Activated naive CD4-positive, alpha-beta T cell treated with Interleukin-2 at 50 U/mL for 16 hours (primary cell): ENCODE data around the gene STX7.

ENCODE experiments used
- DNase-seq: peaks from one replicate; pipeline ENCODE4 v3.0.0-alpha.2; 2020

STX7 gene

GRCh38 chr6:132476688-132477087, 36.2 kb downstream of the STX7 start:
- DNase-seq = no peak

DNA sequence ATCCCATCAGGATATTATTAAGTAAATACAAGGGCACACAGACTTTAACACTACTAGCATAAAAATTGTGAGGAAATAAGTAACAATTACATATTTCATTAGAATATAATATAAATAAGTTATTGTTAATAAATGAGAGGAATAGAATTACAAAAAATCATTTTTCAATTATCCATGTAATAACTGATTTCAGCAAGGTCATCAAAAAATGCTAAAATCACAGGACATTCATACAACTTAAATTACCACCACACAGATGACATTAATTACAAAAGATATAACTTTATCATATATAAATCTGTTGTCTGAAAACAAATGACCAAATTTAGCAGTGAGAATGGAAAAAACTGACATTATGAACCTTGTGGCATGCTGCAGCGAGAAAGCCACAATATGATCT, 37.0 kb downstream of the STX7 start:
- no peak for DNase-seq

GRCh38 chr6:132471787-132472186, 41.1 kb downstream of the STX7 start:
- DNase-seq = no peak

- DNase-seq = no peak
Measured at GRCh38 chr6:132466952-132467351, 46.0 kb downstream of the STX7 start.

GRCh38 chr6:132465530-132466485, 47.1 kb downstream of the STX7 start:
- no peak for DNase-seq

- DNase-seq = no peak
Measured at GRCh38 chr6:132464538-132465256, 48.2 kb downstream of the STX7 start.

DNA sequence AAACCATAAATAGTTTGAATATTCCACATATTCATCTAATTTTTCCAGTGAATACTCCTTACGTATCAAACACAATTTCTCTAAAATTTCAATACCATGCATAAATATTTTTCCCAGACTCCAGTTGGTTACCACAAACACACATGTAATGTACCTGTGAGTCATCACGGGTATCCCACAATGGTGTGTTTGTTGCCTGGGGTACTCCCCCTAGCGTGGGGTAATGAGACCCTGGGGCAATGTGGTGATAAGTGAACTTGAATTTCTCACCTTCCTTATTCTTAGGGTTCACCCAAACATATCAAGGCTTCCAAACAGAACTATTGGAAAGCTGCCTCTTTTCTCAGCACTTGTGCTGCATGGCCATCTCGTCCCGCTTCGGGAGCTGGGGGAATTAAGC, 51.0 kb downstream of the STX7 start:
- no peak for DNase-seq

- DNase-seq = no peak
Measured at GRCh38 chr6:132459605-132459952, 53.3 kb downstream of the STX7 start.

GRCh38 chr6:132458887-132459604, 53.9 kb downstream of the STX7 start:
- no peak for DNase-seq

GRCh38 chr6:132456700-132457143, 56.2 kb downstream of the STX7 start:
- no peak for DNase-seq

GRCh38 chr6:132446855-132447241, 66.1 kb downstream of the STX7 start:
- no peak for DNase-seq

- DNase-seq = no peak
Measured at GRCh38 chr6:132446141-132446854, 66.6 kb downstream of the STX7 start.

DNA sequence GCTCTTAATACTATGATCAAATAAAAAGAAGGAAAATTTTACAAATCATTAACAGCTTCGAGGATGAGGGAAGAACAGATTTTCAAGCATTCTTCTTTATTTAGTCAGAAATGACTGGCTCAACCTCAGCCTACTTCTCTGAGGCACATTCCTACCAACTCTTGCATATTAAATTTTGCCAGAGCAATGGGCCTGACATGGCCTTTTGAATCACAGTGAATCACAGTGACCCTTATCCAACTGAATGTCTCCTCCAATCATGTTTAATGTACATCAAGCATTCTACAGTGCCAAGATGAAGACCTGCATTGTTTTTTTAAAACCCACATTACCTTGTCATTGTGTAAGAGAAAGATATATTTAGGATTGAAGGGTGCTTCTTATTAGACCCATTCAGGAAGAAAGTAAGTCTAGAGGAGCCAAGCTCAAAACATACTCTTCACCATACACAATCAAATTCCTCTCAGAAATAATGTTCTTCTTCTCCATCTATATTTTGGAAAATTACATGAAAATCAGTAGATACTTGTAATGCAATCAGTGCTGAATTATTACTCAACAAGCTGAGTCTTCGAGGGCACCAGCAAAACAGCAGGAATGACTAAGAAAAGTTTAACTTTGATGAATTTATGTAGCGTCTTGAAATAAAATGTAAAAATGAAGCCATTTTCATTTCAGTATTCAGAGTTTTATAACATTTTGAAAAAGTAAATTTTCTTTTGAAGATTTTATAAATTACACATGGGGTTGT, 67.5 kb downstream of the STX7 start:
- no peak for DNase-seq

DNA sequence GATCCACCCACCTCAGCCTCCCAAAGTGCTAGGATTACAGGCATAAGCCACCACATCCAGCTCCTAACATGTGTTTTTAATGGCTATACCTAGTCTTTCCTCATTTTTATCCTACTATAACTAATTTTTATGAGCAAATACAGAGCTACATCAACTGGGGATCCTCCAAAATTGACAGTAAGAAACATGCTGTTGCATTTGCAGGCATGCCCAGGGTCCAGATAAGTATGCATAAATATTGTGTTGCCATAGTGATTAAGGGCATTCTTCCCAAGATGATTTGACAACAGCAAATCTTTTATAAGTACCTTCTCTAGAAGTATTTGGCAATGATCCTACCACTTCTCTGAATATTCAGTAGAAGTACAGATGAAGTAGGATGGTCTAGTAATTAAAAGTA, 69.7 kb downstream of the STX7 start:
- DNase-seq = no peak

GRCh38 chr6:132430110-132430509, 82.8 kb downstream of the STX7 start:
- no peak for DNase-seq

- no peak for DNase-seq
Measured at GRCh38 chr6:132425176-132425575, 87.7 kb downstream of the STX7 start.

- DNase-seq = no peak
Measured at GRCh38 chr6:132423839-132424238, 89.1 kb downstream of the STX7 start.

- no peak for DNase-seq
Measured at GRCh38 chr6:132418235-132418965, 94.5 kb downstream of the STX7 start.

DNA sequence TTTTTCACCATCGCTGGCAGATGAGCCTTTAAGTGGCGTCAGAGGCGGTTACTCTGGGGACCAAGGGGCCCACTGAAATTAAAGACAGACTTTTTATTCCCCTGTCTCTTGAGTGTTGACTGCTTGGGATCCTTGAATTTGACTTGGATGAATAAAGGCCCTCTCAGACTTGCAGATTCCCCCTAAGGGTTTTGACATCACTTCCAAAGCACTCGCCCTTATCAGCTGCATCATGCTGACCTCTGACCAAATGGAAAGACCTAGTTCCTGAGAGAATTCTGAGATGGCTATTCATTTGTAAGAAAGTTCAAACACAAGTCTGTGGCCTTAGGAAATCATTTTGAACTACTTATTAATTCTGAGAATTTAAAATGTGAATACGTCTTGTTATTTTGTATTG, 98.2 kb downstream of the STX7 start:
- no peak for DNase-seq

DNA sequence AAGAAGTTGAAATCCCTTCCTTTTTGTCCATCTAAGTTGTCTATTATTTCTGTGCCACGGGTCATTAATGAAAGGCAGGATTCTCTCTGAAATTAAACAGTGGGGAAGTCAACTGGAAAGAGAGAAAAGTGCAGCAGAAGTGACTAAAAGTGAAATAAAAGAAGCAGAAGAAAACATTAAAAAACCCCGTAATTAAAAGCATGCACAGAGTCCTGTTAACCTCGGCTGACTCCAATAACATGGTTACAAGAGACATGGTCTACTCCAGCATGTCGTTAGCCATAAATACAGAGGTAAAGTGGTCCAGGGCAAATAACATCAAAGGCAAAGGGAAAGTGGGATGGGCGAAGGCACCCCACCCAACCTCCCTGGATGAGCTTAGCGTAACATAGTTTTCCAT, 98.6 kb downstream of the STX7 start:
- no peak for DNase-seq

- no peak for DNase-seq
Measured at GRCh38 chr6:132413499-132413802, 99.5 kb downstream of the STX7 start.
